Caco-2 (cell line): ENCODE results near the gene HAPLN2. TPM values are rescaled to one million over a fixed set of nuclear protein-coding genes. Genes with fewer than 3 reads are reported as not detected.

Source experiments
- BruUV-seq: library from RNA; stranded (reverse); fragments of 400-500 nt; replicated peaks from 2 replicates; lab custom pipeline; 2021; lab: Mats Ljungman, UMichigan
- CTCF ChIA-PET: fragments of 300-600 bp; sonication (Branson Sonifier 250); formaldehyde crosslinking; loops from one replicate; lab custom pipeline; 2022; ENCODE audit warnings: antibody characterized with exemption; lab: Charles Lee
- POLR2A ChIA-PET: fragments of 300-600 bp; sonication (Branson Sonifier 250); formaldehyde crosslinking; loops from one replicate; lab custom pipeline; 2022; ENCODE audit warnings: antibody characterized with exemption; lab: Charles Lee
- DNase-seq, 2 experiments: peaks; one replicate each; pipeline versions ENCODE4 v3.0.0 to v3.0.0-alpha.2; 2020 to 2022
- H3K27me3 ChIP-seq: replicated peaks from 2 replicates; pipeline ENCODE4 v1.6.0; 2011; ENCODE audit warnings: low read length; ENCODE audit not compliant: control insufficient read depth, insufficient read depth
- H3K36me3 ChIP-seq: 2 replicates; pipeline ENCODE4 v1.5.1; 2011; ENCODE audit warnings: low read length; ENCODE audit not compliant: control insufficient read depth, insufficient read depth
- H3K4me1 ChIP-seq: fragments of 250-450 bp; sonication (Bioruptor Pico); 2 replicates; pipeline ENCODE4 v1.5.1; 2020; ENCODE audit warnings: mild to moderate bottlenecking
- H3K4me3 ChIP-seq: 2 replicates; pipeline ENCODE4 v1.5.1; 2011; ENCODE audit warnings: low read depth, mild to moderate bottlenecking, control low read depth, low read length
- H3K9me3 ChIP-seq: fragments of 250-450 bp; sonication (Bioruptor Pico); 2 replicates; pipeline ENCODE4 v1.5.1; 2020; ENCODE audit warnings: mild to moderate bottlenecking, moderate library complexity
- H3K27ac Mint-ChIP-seq: one replicate; pipeline ENCODE4 v1.8.0; 2022; ENCODE audit warnings: mixed read lengths; ENCODE audit not compliant: unreplicated experiment
- H3K27me3 Mint-ChIP-seq: one replicate; pipeline ENCODE4 v1.8.0; 2022; ENCODE audit warnings: mixed read lengths; ENCODE audit not compliant: insufficient read depth, unreplicated experiment
- H3K36me3 Mint-ChIP-seq: one replicate; pipeline ENCODE4 v1.8.0; 2022; ENCODE audit warnings: mild to moderate bottlenecking, mixed read lengths; ENCODE audit not compliant: insufficient read depth, unreplicated experiment
- H3K4me1 Mint-ChIP-seq: one replicate; pipeline ENCODE4 v1.8.0; 2022; ENCODE audit warnings: low read depth, mixed read lengths; ENCODE audit not compliant: unreplicated experiment
- H3K4me3 Mint-ChIP-seq: one replicate; pipeline ENCODE4 v1.8.0; 2022; ENCODE audit warnings: mild to moderate bottlenecking, moderate library complexity, mixed read lengths; ENCODE audit not compliant: unreplicated experiment
- H3K9me3 Mint-ChIP-seq: one replicate; pipeline ENCODE4 v1.8.0; 2022; ENCODE audit warnings: mixed read lengths; ENCODE audit not compliant: unreplicated experiment
- intact Hi-C: fragments of 100-400 bp; cut with micrococcal nuclease; formaldehyde crosslinking; loops from one replicate; pipeline ENCODE4 v1.10.0; 2022; ENCODE audit not compliant: unreplicated experiment
- total RNA-seq: library from RNA; stranded (reverse); gene quantifications from 2 replicates; pipeline ENCODE4 v1.2.3, GENCODE V29; 2022
- TF ChIP-seq, protein P1 (sequence below), 2 experiments: fragments of 200-600 bp in 1 of 2; IDR thresholded peaks; 1 replicate in 1 of 2; 2 replicates in 1 of 2; pipeline versions ENCODE4 v1.5.1 to v1.8.0; 2011 to 2022; ENCODE audit warnings: antibody characterized with exemption in 1 of 2, control low read depth in 1 of 2, inconsistent platforms in 1 of 2, low read depth in 1 of 2, low read length in 1 of 2, mild to moderate bottlenecking in 1 of 2, moderate library complexity in 1 of 2; ENCODE audit not compliant: insufficient read depth in 1 of 2, severe bottlenecking in 1 of 2, unreplicated experiment in 1 of 2

Gene HAPLN2
- total RNA-seq, 1 experiment from 2014 or later = not detected

DNA sequence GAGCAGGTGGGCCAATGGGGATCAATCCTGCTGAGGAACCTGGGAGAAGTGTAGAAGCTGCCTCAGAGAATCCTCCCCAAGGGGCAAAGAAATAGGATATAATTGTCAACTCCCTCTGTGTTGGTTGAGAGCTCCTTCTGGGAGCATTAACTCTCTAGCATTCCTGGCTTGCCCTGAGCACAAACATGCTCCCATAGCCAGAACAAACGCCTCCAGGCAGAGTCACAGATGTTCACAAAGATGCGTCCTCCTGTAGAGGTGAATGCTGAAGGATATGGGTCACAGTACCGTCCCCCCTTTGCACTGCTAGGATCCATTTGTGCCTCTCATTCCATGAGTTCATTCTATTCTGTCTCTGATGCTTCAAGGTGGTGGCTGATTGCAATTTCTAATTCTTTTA, 13.1 kb downstream of the HAPLN2 start:
- no peak for DNase-seq
- no peaks in the 10 kb centered on the region for H3K4me1 ChIP-seq
- H3K4me3 Mint-ChIP-seq = no peak overlapping the region
- no peak overlapping the region for H3K27ac Mint-ChIP-seq
- ChIA-PET CTCF (no interaction called here), POLR2A (interaction anchor here (0.6 kb wide), 2 partner anchors 97 to 1294 kb away, joined by 3 to 6 read pairs; no protein-coding TSS in a partner anchor)
- no peaks in the 10 kb centered on the region for H3K36me3 Mint-ChIP-seq
- H3K9me3 ChIP-seq = no peaks in the 10 kb centered on the region
- H3K4me3 ChIP-seq = no peak overlapping the region
- H3K27me3 ChIP-seq = no peaks in the 10 kb centered on the region; the same call in 1 of the 2 replicates
- no peaks in the 10 kb centered on the region for H3K36me3 ChIP-seq
- no peaks in the 10 kb centered on the region for H3K9me3 Mint-ChIP-seq
- H3K4me1 Mint-ChIP-seq = no peaks in the 10 kb centered on the region
- peaks cover 12% of the 10 kb centered on the region for H3K27me3 Mint-ChIP-seq
- no TSS peak for BruUV-seq
- intact Hi-C loops = no loop called here
- TF ChIP-seq, protein P1, sequence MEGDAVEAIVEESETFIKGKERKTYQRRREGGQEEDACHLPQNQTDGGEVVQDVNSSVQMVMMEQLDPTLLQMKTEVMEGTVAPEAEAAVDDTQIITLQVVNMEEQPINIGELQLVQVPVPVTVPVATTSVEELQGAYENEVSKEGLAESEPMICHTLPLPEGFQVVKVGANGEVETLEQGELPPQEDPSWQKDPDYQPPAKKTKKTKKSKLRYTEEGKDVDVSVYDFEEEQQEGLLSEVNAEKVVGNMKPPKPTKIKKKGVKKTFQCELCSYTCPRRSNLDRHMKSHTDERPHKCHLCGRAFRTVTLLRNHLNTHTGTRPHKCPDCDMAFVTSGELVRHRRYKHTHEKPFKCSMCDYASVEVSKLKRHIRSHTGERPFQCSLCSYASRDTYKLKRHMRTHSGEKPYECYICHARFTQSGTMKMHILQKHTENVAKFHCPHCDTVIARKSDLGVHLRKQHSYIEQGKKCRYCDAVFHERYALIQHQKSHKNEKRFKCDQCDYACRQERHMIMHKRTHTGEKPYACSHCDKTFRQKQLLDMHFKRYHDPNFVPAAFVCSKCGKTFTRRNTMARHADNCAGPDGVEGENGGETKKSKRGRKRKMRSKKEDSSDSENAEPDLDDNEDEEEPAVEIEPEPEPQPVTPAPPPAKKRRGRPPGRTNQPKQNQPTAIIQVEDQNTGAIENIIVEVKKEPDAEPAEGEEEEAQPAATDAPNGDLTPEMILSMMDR (IDR thresholded peaks at IDR 0.05; ENCODE audit: insufficient read depth in 1 of 2, low read depth in 1 of 2, low read length in 1 of 2, severe bottlenecking in 1 of 2, unreplicated experiment in 1 of 2) = no peak

DNA sequence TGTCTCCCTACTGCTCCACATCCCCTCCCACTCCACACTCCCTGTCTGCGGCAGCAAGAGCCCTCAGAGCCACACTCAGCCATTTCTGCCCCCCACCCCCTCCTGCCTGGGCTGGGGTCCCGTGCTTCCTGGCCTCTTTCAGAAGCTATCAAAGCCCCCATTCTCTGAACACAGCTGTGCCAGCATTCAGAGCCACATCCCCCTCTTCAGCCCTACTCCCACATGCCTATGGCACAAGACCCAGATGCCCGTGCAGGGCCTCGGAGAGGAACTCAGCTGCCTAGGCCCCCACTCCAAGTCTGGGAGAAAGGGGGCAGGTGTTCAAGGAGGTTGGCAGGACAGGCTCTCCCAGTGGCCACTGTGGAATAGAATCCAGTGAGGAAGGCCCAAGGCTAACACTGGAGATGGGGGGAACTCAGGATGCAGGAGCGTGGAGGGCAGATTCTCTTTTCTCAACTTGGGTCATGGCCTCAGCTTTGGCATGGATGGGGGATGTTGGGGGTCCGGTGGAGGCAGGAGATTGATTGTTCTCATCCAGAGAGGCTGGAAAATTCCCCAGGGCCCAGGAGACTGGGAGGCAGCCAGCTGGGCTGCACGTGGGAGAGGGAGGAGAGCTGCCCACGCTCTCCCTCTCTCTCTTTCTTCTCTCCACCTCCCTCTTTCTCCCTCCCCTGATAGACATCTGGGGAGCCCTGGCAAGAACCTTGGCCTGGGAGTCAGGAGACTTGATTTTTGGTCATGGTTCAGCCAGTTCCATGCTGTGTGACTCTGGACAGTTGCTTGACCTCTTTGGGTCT, 19.2 kb downstream of the HAPLN2 start:
- no peaks in the 10 kb centered on the region; the same call in 1 of the 2 replicates for H3K27me3 ChIP-seq
- no peaks in the 10 kb centered on the region for H3K9me3 ChIP-seq
- H3K36me3 Mint-ChIP-seq = no peaks in the 10 kb centered on the region
- peaks cover 10% of the 10 kb centered on the region for H3K27me3 Mint-ChIP-seq
- no peak overlapping the region for H3K27ac Mint-ChIP-seq
- no peaks in the 10 kb centered on the region for H3K4me1 Mint-ChIP-seq
- no peaks in the 10 kb centered on the region for H3K36me3 ChIP-seq
- no peak for DNase-seq
- ChIA-PET CTCF (no interaction called here), POLR2A (no interaction called here)
- no TSS peak for BruUV-seq
- intact Hi-C loops = no loop called here
- no peaks in the 10 kb centered on the region for H3K4me1 ChIP-seq
- no peak overlapping the region for H3K4me3 ChIP-seq
- H3K9me3 Mint-ChIP-seq = no peaks in the 10 kb centered on the region
- no peak overlapping the region for H3K4me3 Mint-ChIP-seq
- TF ChIP-seq, protein P1 (IDR thresholded peaks at IDR 0.05; ENCODE audit: insufficient read depth in 1 of 2, low read depth in 1 of 2, low read length in 1 of 2, severe bottlenecking in 1 of 2, unreplicated experiment in 1 of 2) = no peak

DNA sequence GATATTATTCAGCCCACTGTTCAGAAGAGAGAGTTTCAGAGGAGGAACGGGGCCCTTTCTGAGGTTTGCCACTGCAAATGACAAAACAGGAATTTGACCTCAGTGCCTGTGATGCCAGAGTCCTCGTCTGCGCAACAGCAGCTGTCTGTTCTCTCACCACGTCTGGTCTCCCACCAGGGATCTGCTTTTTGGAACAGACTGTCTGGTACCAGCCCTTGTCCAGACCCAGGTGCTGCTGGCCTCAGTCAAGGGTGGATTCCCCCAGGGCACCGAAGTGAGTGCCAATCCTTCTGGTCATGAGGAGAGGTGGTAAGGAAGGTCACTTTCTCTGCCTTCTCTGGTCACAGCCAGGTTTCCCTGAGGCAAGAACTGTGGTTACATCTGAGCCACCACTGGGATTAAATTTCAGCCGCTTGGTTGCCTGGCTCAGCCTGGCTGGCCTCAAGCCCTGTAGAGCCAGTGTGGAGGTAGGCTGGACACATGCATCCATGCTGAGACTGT, 20.4 kb downstream of the HAPLN2 start:
- H3K27me3 ChIP-seq = no peaks in the 10 kb centered on the region
- H3K4me1 ChIP-seq = no peaks in the 10 kb centered on the region
- DNase-seq = no peak
- TF ChIP-seq, protein P1 (IDR thresholded peaks at IDR 0.05; ENCODE audit: insufficient read depth in 1 of 2, low read depth in 1 of 2, low read length in 1 of 2, severe bottlenecking in 1 of 2, unreplicated experiment in 1 of 2) = no peak
- intact Hi-C loops = no loop called here
- ChIA-PET CTCF (interaction anchor here (0.6 kb wide), 1 partner anchor 12 kb away, joined by 4 read pairs; no protein-coding TSS in a partner anchor), POLR2A (no interaction called here)
- no peaks in the 10 kb centered on the region for H3K9me3 ChIP-seq
- Mint-ChIP-seq H3K4me1 (no peaks in the 10 kb centered on the region), H3K4me3 (no peak overlapping the region), H3K36me3 (no peaks in the 10 kb centered on the region), H3K27ac (no peak overlapping the region), H3K9me3 (no peaks in the 10 kb centered on the region), H3K27me3 (peaks cover 11% of the 10 kb centered on the region)
- H3K4me3 ChIP-seq = no peak overlapping the region
- H3K36me3 ChIP-seq = no peaks in the 10 kb centered on the region
- no TSS peak for BruUV-seq
